CD4-positive, alpha-beta T cell (primary cell): Measurements from ENCODE around the gene BBS5. TPM values are rescaled to one million over a fixed set of nuclear protein-coding genes. Genes with fewer than 3 reads are reported as not detected.

Source experiments
- ATAC-seq: fragments of 200-7000 bp; cut with Tn5 transposase; one replicate; pipeline ENCODE4 v1.10.0; 2022; ENCODE audit warnings: mild to moderate bottlenecking; ENCODE audit not compliant: poor library complexity
- CTCF ChIA-PET: fragments of 350-600 bp; sonication (Branson Sonifier 250); formaldehyde crosslinking; loops from one replicate; lab custom pipeline; 2021; ENCODE audit warnings: antibody characterized with exemption, inconsistent platforms; lab: Charles Lee
- POLR2A ChIA-PET: fragments of 350-600 bp; sonication (Branson Sonifier 250); formaldehyde crosslinking; loops from one replicate; lab custom pipeline; 2021; ENCODE audit warnings: antibody characterized with exemption, inconsistent platforms; lab: Charles Lee
- DNase-seq, 14 experiments: peaks; one replicate each; pipeline ENCODE4 v3.0.0-alpha.2; 2013 to 2020; ENCODE audit warnings: mixed read lengths in 2 of 14
- H3K27ac ChIP-seq, 2 donors: one replicate each; pipeline versions ENCODE4 v1.5.1 to v1.7.0; 2013; ENCODE audit warnings: low read length in 2 of 2, low read depth in 1 of 2, mild to moderate bottlenecking in 1 of 2
- H3K27me3 ChIP-seq, 2 experiments: 1 replicate in 1 of 2; 2 replicates in 1 of 2; pipeline versions ENCODE4 v1.6.1 to v1.7.0; 2013; ENCODE audit warnings: low read length in 2 of 2, control low read depth in 1 of 2, mild to moderate bottlenecking in 1 of 2, moderate library complexity in 1 of 2; ENCODE audit not compliant: insufficient read depth in 2 of 2, control insufficient read depth in 1 of 2
- H3K36me3 ChIP-seq: one replicate; pipeline ENCODE4 v1.6.1; 2013; ENCODE audit warnings: low read length, control low read depth; ENCODE audit not compliant: insufficient read depth
- H3K4me1 ChIP-seq: one replicate; pipeline ENCODE4 v1.6.1; 2013; ENCODE audit warnings: low read length, control low read depth; ENCODE audit not compliant: insufficient read depth
- H3K4me3 ChIP-seq: one replicate; pipeline ENCODE4 v1.5.1; 2013; ENCODE audit warnings: mild to moderate bottlenecking, low read length, moderate library complexity
- H3K9me3 ChIP-seq, 2 experiments: 1 replicate in 1 of 2; 2 replicates in 1 of 2; pipeline versions ENCODE4 v1.6.1 to v1.7.0; 2013; ENCODE audit warnings: low read length in 2 of 2, mild to moderate bottlenecking in 2 of 2, control low read depth in 1 of 2, moderate library complexity in 1 of 2; ENCODE audit not compliant: control insufficient read depth in 1 of 2, insufficient read depth in 1 of 2
- H3K27ac Mint-ChIP-seq: one replicate; pipeline ENCODE4 v1.8.0; 2020; ENCODE audit warnings: mixed read lengths
- H3K27me3 Mint-ChIP-seq: one replicate; pipeline ENCODE4 v1.8.0; 2021; ENCODE audit warnings: mixed read lengths
- H3K36me3 Mint-ChIP-seq: one replicate; pipeline ENCODE4 v1.8.0; 2021; ENCODE audit warnings: low read depth, mixed read lengths
- H3K4me1 Mint-ChIP-seq: one replicate; pipeline ENCODE4 v1.8.0; 2021; ENCODE audit warnings: low read depth, mixed read lengths
- H3K4me3 Mint-ChIP-seq: one replicate; pipeline ENCODE4 v1.8.0; 2020; ENCODE audit warnings: mild to moderate bottlenecking, mixed read lengths
- H3K9me3 Mint-ChIP-seq: one replicate; pipeline ENCODE4 v1.8.0; 2020; ENCODE audit warnings: mixed read lengths
- CTCF ChIP-seq: fragments of 200-600 bp; IDR thresholded peaks from one replicate; pipeline ENCODE4 v1.8.0; 2022; ENCODE audit warnings: antibody characterized with exemption, mild to moderate bottlenecking
- intact Hi-C, 2 experiments: fragments of 100-400 bp; cut with DNase I in 1 of 2; cut with micrococcal nuclease in 1 of 2; formaldehyde crosslinking; loops; one replicate each; pipeline versions ENCODE4 v1.15.1 to v1.9.0; 2023 to 2025; cut with DNase I, micrococcal nuclease
- total RNA-seq, 174 experiments: library from RNA in 2 of 174; stranded (reverse) in 2 of 174; gene quantifications; one replicate each; pipeline ENCODE4 v1.2.3 and lab custom pipeline; 2021 to 2026

The BBS5 gene
- total RNA-seq, 2 experiments from 2014 or later = 2.1 to 2.2 TPM

- H3K9me3 ChIP-seq = no peaks in the 10 kb centered on the region
- intact Hi-C loops = no loop called here
- H3K27ac Mint-ChIP-seq = no peak overlapping the region
- H3K4me1 ChIP-seq = no peaks in the 10 kb centered on the region
- H3K4me3 ChIP-seq = no peak overlapping the region
- DNase-seq (no peak), ATAC-seq (no peak)
- H3K9me3 Mint-ChIP-seq = no peaks in the 10 kb centered on the region
- H3K27ac ChIP-seq = no peak overlapping the region
- H3K27me3 Mint-ChIP-seq = no peaks in the 10 kb centered on the region
- ChIA-PET POLR2A (no interaction called here), CTCF (interaction anchor here (0.6 kb wide), 1 partner anchor 310 kb away, joined by 3 read pairs; no protein-coding TSS in a partner anchor)
- H3K4me3 Mint-ChIP-seq = no peak overlapping the region
- no peaks in the 10 kb centered on the region for H3K36me3 ChIP-seq
- TF ChIP-seq CTCF = no peak
- H3K27me3 ChIP-seq = no peaks in the 10 kb centered on the region
- peaks cover 17% of the 10 kb centered on the region for H3K36me3 Mint-ChIP-seq
- H3K4me1 Mint-ChIP-seq = no peaks in the 10 kb centered on the region
These were observed 11.5 kb downstream of the BBS5 start for GRCh38 chr2:169490834-169491233.

GRCh38 chr2:169491378-169491777, 12.1 kb downstream of the BBS5 start:
- no peak for ATAC-seq
- TF ChIP-seq CTCF = no peak

GRCh38 chr2:169493360-169493759, 14.1 kb downstream of the BBS5 start:
- H3K4me1 ChIP-seq = no peaks in the 10 kb centered on the region
- ATAC-seq (no peak), DNase-seq (no peak)
- POLR2A ChIA-PET = interaction anchor here (0.8 kb wide), 1 partner anchor 12 kb away, joined by 3 read pairs; no protein-coding TSS in a partner anchor
- H3K4me3 ChIP-seq = no peak overlapping the region
- Mint-ChIP-seq H3K9me3 (no peaks in the 10 kb centered on the region), H3K4me1 (no peaks in the 10 kb centered on the region), H3K4me3 (no peak overlapping the region), H3K27ac (no peak overlapping the region), H3K36me3 (peaks cover 14% of the 10 kb centered on the region), H3K27me3 (no peaks in the 10 kb centered on the region)
- CTCF ChIA-PET = interaction anchor here (1.4 kb wide), 1 partner anchor 21 kb away, joined by 3 read pairs; no protein-coding TSS in a partner anchor
- intact Hi-C loops = no loop called here
- no peaks in the 10 kb centered on the region for H3K36me3 ChIP-seq
- no peaks in the 10 kb centered on the region for H3K9me3 ChIP-seq
- H3K27me3 ChIP-seq = no peaks in the 10 kb centered on the region
- H3K27ac ChIP-seq = no peak overlapping the region
- no peak for TF ChIP-seq CTCF

More at GRCh38 chr2:169491378-169491777, 12.1 kb downstream of the BBS5 start:
- Mint-ChIP-seq H3K27me3 (no peaks in the 10 kb centered on the region), H3K27ac (no peak overlapping the region), H3K4me1 (no peaks in the 10 kb centered on the region), H3K4me3 (no peak overlapping the region), H3K36me3 (peaks cover 17% of the 10 kb centered on the region), H3K9me3 (no peaks in the 10 kb centered on the region)
- ChIA-PET POLR2A (no interaction called here), CTCF (interaction anchor here (0.6 kb wide), 1 partner anchor 309 kb away, joined by 3 read pairs; no protein-coding TSS in a partner anchor)
- intact Hi-C loops = no loop called here
- no peaks in the 10 kb centered on the region for H3K27me3 ChIP-seq
- DNase-seq = no peak
- H3K4me1 ChIP-seq = no peaks in the 10 kb centered on the region
- H3K9me3 ChIP-seq = no peaks in the 10 kb centered on the region
- no peak overlapping the region for H3K4me3 ChIP-seq
- H3K36me3 ChIP-seq = no peaks in the 10 kb centered on the region
- H3K27ac ChIP-seq = no peak overlapping the region
